Astrocyte (in vitro differentiated cells and primary cell): Measurements from ENCODE around the gene LETMD1. TPM values are rescaled to one million over a fixed set of nuclear protein-coding genes. Genes with fewer than 3 reads are reported as not detected.
"Not testable (repeated sequence)": the region's sequence is repeated elsewhere in the genome, so short reads cannot be mapped to it uniquely, and the experiment has no call there.

Source experiments
- DNase-seq: peaks from one replicate; pipeline ENCODE4 v3.0.0-alpha.2; 2010; ENCODE audit warnings: low read depth
- FAIRE-seq: peaks from 2 replicates; lab custom pipeline; 2011; peaks lifted over from hg19 to GRCh38; lab: Jason Lieb, UNC
- H2AFZ ChIP-seq: 2 replicates; pipeline ENCODE4 v1.6.0; 2012; ENCODE audit warnings: low read depth, low read length, inconsistent platforms
- H3K27ac ChIP-seq: 2 replicates; pipeline ENCODE4 v1.5.1; 2011; ENCODE audit warnings: low read depth, low read length, inconsistent platforms
- H3K27me3 ChIP-seq: 2 replicates; pipeline ENCODE4 v1.6.0; 2011; ENCODE audit warnings: low read length, inconsistent platforms; ENCODE audit not compliant: insufficient read depth
- H3K36me3 ChIP-seq: 2 replicates; pipeline ENCODE4 v1.5.1; 2011; ENCODE audit warnings: low read length, inconsistent platforms; ENCODE audit not compliant: insufficient read depth
- H3K4me1 ChIP-seq: 2 replicates; pipeline ENCODE4 v1.5.1; 2011; ENCODE audit warnings: low read length, inconsistent platforms; ENCODE audit not compliant: insufficient read depth
- H3K4me2 ChIP-seq: 2 replicates; pipeline ENCODE4 v1.6.0; 2012; ENCODE audit warnings: low read length, inconsistent platforms
- H3K4me3 ChIP-seq: 2 replicates; pipeline ENCODE4 v1.5.1; 2011; ENCODE audit warnings: low read depth, mild to moderate bottlenecking, low read length, inconsistent platforms; ENCODE audit not compliant: insufficient read depth
- H3K79me2 ChIP-seq: 2 replicates; pipeline ENCODE4 v1.6.0; 2012; ENCODE audit warnings: mild to moderate bottlenecking, low read length, inconsistent platforms; ENCODE audit not compliant: insufficient read depth
- H3K9ac ChIP-seq: 2 replicates; pipeline ENCODE4 v1.6.0; 2012; ENCODE audit warnings: mild to moderate bottlenecking, low read length, inconsistent platforms
- H3K9me3 ChIP-seq: 2 replicates; pipeline ENCODE4 v1.5.1; 2012; ENCODE audit warnings: low read depth, mild to moderate bottlenecking, low read length, inconsistent platforms; ENCODE audit not compliant: insufficient read depth
- H4K20me1 ChIP-seq: 2 replicates; pipeline ENCODE4 v1.6.0; 2012; ENCODE audit warnings: low read length, inconsistent platforms; ENCODE audit not compliant: insufficient read depth
- H3K27ac Mint-ChIP-seq: one replicate; pipeline ENCODE4 v1.8.0; 2021; ENCODE audit warnings: mild to moderate bottlenecking, mixed read lengths; ENCODE audit not compliant: unreplicated experiment
- H3K27me3 Mint-ChIP-seq: one replicate; pipeline ENCODE4 v1.8.0; 2021; ENCODE audit warnings: low read depth, mixed read lengths; ENCODE audit not compliant: unreplicated experiment
- H3K36me3 Mint-ChIP-seq: one replicate; pipeline ENCODE4 v1.8.0; 2021; ENCODE audit warnings: low read depth, mixed read lengths; ENCODE audit not compliant: unreplicated experiment
- H3K4me1 Mint-ChIP-seq: one replicate; pipeline ENCODE4 v1.8.0; 2021; ENCODE audit warnings: low read depth, mixed read lengths; ENCODE audit not compliant: unreplicated experiment
- H3K4me3 Mint-ChIP-seq: one replicate; pipeline ENCODE4 v1.8.0; 2021; ENCODE audit warnings: mild to moderate bottlenecking, moderate library complexity, mixed read lengths; ENCODE audit not compliant: unreplicated experiment
- H3K9me3 Mint-ChIP-seq: one replicate; pipeline ENCODE4 v1.8.0; 2021; ENCODE audit warnings: mild to moderate bottlenecking, mixed read lengths; ENCODE audit not compliant: unreplicated experiment
- CTCF ChIP-seq: IDR thresholded peaks from 2 replicates; pipeline ENCODE4 v1.5.1; 2011; ENCODE audit warnings: low read depth, mild to moderate bottlenecking, inconsistent platforms, low read length, moderate library complexity; ENCODE audit not compliant: insufficient read depth
- EZH2 ChIP-seq: IDR thresholded peaks from 2 replicates; pipeline ENCODE4 v1.6.1; 2012; ENCODE audit warnings: mild to moderate bottlenecking, low read length, inconsistent platforms; ENCODE audit not compliant: insufficient read depth
- total RNA-seq: library from RNA; stranded (reverse); gene quantifications from 2 replicates; pipeline ENCODE4 v1.2.1, GENCODE V29; 2021

Gene LETMD1
- total RNA-seq, 1 donor from 2014 or later = 25.2 TPM

GRCh38 chr12:51078866-51079265, 30.7 kb downstream of the LETMD1 start:
- H3K9ac ChIP-seq, H3K9me3 Mint-ChIP-seq, H3K4me3 Mint-ChIP-seq, H3K27ac ChIP-seq, H2AFZ ChIP-seq, H3K27me3 ChIP-seq, H3K4me3 ChIP-seq, DNase-seq, H3K4me2 ChIP-seq, H3K36me3 Mint-ChIP-seq, H3K9me3 ChIP-seq, H3K36me3 ChIP-seq, FAIRE-seq, H3K27ac Mint-ChIP-seq, H3K27me3 Mint-ChIP-seq: not testable (repeated sequence)
- H4K20me1 ChIP-seq = peaks cover 78% of the 10 kb centered on the region
- peaks cover 86% of the 10 kb centered on the region for H3K79me2 ChIP-seq
- peaks cover 39% of the 10 kb centered on the region for H3K4me1 Mint-ChIP-seq
- peaks cover 13% of the 10 kb centered on the region for H3K4me1 ChIP-seq

GRCh38 chr12:51080136-51080535, 32.0 kb downstream of the LETMD1 start:
- no peak for DNase-seq
- Histone ChIP-seq H3K79me2 (peaks cover 76% of the 10 kb centered on the region), H3K4me3 (no peak overlapping the region), H3K9me3 (no peaks in the 10 kb centered on the region), H4K20me1 (peaks cover 70% of the 10 kb centered on the region), H3K4me2 (no peak overlapping the region), H3K27me3 (no peaks in the 10 kb centered on the region), H3K27ac (no peak overlapping the region), H3K4me1 (peaks cover 13% of the 10 kb centered on the region), H2AFZ (no peak overlapping the region), H3K36me3 (no peaks in the 10 kb centered on the region), H3K9ac (no peak overlapping the region)
- Mint-ChIP-seq H3K4me1 (peaks cover 41% of the 10 kb centered on the region), H3K9me3 (peaks cover 2% of the 10 kb centered on the region), H3K36me3 (peaks cover 2% of the 10 kb centered on the region), H3K27me3 (no peaks in the 10 kb centered on the region), H3K4me3 (no peak overlapping the region), H3K27ac (no peak overlapping the region)
- TF ChIP-seq CTCF (no peak), EZH2 (no peak)
- no peak for FAIRE-seq

- H3K27me3 ChIP-seq = no peaks in the 10 kb centered on the region
- H3K4me1 Mint-ChIP-seq = peaks cover 33% of the 10 kb centered on the region
- no peaks in the 10 kb centered on the region for H3K27me3 Mint-ChIP-seq
- H3K9ac ChIP-seq = peak overlapping the region; percentile 93
- no peak overlapping the region for H2AFZ ChIP-seq
- H3K4me2 ChIP-seq = peak overlapping the region; percentile 97
- H4K20me1 ChIP-seq = peaks cover 57% of the 10 kb centered on the region
- DNase-seq (no peak), FAIRE-seq (no peak)
- H3K4me1 ChIP-seq = peaks cover 13% of the 10 kb centered on the region
- H3K36me3 ChIP-seq = peaks cover 2% of the 10 kb centered on the region
- H3K27ac Mint-ChIP-seq = peak overlapping the region; percentile 34
- peaks cover 64% of the 10 kb centered on the region for H3K79me2 ChIP-seq
- H3K9me3 Mint-ChIP-seq = peaks cover 2% of the 10 kb centered on the region
- no peak overlapping the region for H3K27ac ChIP-seq
- peaks cover 2% of the 10 kb centered on the region for H3K36me3 Mint-ChIP-seq
- peak overlapping the region; percentile 6 for H3K4me3 ChIP-seq
- peak overlapping the region; percentile 98 for H3K4me3 Mint-ChIP-seq
- H3K9me3 ChIP-seq = no peaks in the 10 kb centered on the region
- no peak for TF ChIP-seq CTCF
- TF ChIP-seq EZH2 = no peak
These were observed 33.3 kb downstream of the LETMD1 start for GRCh38 chr12:51081421-51081820.
